ENCODE measurements around the gene NAV3.

Gene NAV3

DNA sequence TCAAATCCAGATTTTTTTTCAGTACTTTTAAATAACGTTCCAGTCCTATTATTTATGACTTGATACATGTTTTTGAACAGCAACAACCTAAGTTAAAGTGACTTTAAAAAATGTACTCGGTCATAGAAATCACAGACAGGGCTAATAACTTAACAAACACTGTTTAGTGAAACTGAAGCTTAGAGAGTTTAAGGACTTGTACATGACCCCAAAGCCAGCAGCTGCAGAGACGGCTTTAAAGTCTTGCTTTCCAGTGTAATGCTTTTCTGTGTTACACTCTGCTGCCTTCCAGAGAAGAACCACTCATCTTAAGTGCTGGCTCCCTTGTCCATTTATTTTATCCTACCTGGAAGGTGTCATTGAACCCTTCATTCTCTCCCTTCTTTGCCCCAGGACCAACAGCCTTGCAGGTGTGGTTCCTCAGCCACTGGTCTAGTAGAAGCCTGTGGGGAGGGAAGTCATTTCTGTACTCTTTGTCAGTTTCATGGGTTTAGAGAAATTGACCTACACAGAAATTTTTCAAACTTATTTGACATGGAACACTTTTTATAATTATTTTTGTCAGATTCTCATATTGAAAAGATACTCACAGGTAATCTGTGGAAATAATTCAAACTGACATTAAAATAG, 60.9 kb downstream of the NAV3 start:
- H3K4me3 ChIP-seq (ENCODE audit: low read length): no peak overlapping the region
- no peak for DNase-seq (ENCODE audit: low read depth)
- no peaks in the 10 kb centered on the region for H3K36me3 ChIP-seq (ENCODE audit: control insufficient read depth, insufficient read depth, low read length, severe bottlenecking)
- peaks cover 8% of the 10 kb centered on the region for H3K4me1 ChIP-seq (ENCODE audit: control insufficient read depth, insufficient read depth, low read length)
- no peaks in the 10 kb centered on the region for H3K9me3 ChIP-seq (ENCODE audit: control insufficient read depth, low read length)
- H3K9ac ChIP-seq (ENCODE audit: low read length): no peak overlapping the region
- no peaks in the 10 kb centered on the region for H3K27me3 ChIP-seq (replicated peaks; ENCODE audit: control insufficient read depth, insufficient read depth, low read length)

DNA sequence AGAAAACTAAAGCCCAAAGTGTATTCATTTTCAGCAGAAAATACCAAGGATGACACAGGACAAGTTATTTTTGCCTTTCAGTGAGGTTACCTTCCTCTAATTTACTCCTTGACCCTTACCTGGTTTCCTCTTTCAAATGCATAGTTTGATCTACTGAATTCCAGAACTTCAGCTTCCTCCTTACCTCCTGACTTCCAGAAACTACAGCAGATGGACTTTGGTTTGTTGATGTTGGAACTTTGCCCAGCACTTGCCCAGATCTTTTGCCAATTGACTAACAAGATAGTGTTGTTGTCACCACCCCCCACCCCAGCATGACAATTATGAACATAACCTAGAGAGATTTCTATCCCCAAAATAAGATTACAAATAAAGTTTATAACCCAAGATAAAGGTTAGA, 63.2 kb downstream of the NAV3 start:
- H3K27me3 ChIP-seq (replicated peaks; ENCODE audit: control insufficient read depth, insufficient read depth, low read length): no peaks in the 10 kb centered on the region
- H3K36me3 ChIP-seq (ENCODE audit: control insufficient read depth, insufficient read depth, low read length, severe bottlenecking): no peaks in the 10 kb centered on the region
- no peak for DNase-seq (ENCODE audit: low read depth)
- H3K4me1 ChIP-seq (ENCODE audit: control insufficient read depth, insufficient read depth, low read length): peaks cover 8% of the 10 kb centered on the region
- no peak overlapping the region for H3K9ac ChIP-seq (ENCODE audit: low read length)
- H3K9me3 ChIP-seq (ENCODE audit: control insufficient read depth, low read length): no peaks in the 10 kb centered on the region
- no peak overlapping the region for H3K4me3 ChIP-seq (ENCODE audit: low read length)

DNA sequence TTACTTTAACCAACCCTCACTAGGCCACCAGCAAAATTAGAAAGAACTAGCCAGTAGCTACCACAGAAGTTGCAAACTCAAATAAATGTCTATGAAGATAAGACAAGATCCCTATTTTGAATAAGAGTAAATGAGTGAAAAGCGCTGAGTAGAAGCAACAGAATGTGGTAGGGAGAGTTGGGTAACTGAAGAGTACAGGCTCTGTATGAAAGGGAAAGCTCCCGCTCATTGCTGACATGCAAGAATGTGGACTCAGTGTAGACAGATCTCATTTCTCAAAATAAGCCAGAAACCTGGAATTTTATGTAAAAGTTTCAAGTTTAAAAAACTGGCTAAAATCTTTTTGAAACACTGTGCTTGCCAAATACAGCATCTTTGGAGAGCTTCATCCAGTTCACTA, 63.9 kb downstream of the NAV3 start:
- Histone ChIP-seq H3K27me3 (replicated peaks; ENCODE audit: control insufficient read depth, insufficient read depth, low read length) (no peaks in the 10 kb centered on the region), H3K36me3 (ENCODE audit: control insufficient read depth, insufficient read depth, low read length, severe bottlenecking) (no peaks in the 10 kb centered on the region), H3K4me1 (ENCODE audit: control insufficient read depth, insufficient read depth, low read length) (peaks cover 8% of the 10 kb centered on the region), H3K9me3 (ENCODE audit: control insufficient read depth, low read length) (no peaks in the 10 kb centered on the region), H3K4me3 (ENCODE audit: low read length) (no peak overlapping the region), H3K9ac (ENCODE audit: low read length) (no peak overlapping the region)
- DNase-seq (ENCODE audit: low read depth): no peak

DNA sequence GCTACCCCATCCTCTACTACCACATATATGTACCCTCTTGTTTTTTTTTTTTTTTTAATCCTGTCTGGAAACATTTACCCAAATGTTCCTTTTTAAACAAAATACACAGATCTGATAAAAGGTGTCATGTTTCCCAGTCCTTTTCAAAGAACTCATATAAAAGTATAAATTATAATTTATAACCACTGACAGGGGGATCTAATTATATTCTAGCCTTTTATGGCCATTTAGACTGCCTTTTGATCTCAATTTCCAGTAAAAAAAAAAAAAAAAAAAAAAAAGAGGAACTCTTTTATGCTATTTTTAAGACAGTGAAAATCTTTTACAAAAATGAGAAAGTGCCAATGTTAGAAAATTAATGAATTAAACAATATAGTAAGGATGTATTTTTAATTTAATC, 65.0 kb downstream of the NAV3 start:
- DNase-seq (ENCODE audit: low read depth): no peak
- Histone ChIP-seq H3K36me3 (ENCODE audit: control insufficient read depth, insufficient read depth, low read length, severe bottlenecking) (no peaks in the 10 kb centered on the region), H3K4me3 (ENCODE audit: low read length) (no peak overlapping the region), H3K27me3 (replicated peaks; ENCODE audit: control insufficient read depth, insufficient read depth, low read length) (no peaks in the 10 kb centered on the region), H3K9me3 (ENCODE audit: control insufficient read depth, low read length) (no peaks in the 10 kb centered on the region), H3K9ac (ENCODE audit: low read length) (no peak overlapping the region), H3K4me1 (ENCODE audit: control insufficient read depth, insufficient read depth, low read length) (peaks cover 8% of the 10 kb centered on the region)

DNA sequence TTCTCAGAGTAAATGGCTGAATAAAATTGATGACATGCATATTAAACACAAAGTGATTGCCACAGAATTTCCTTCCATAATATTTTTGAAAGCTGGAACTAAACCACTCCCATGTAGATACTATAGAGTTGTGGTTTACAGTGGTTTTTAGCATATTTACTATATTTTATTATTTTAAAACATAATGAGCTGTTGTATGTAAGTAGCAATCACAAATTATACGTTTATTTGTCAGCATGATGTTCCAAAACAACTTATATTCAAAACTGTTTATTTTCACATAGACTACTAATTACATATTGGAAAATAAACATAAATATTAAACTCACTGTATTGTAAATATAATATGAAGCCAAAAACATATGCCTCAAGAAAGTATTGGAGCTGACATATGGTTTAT, 77.2 kb downstream of the NAV3 start:
- Histone ChIP-seq H3K27me3 (replicated peaks; ENCODE audit: control insufficient read depth, insufficient read depth, low read length) (no peaks in the 10 kb centered on the region), H3K4me1 (ENCODE audit: control insufficient read depth, insufficient read depth, low read length) (no peaks in the 10 kb centered on the region), H3K36me3 (ENCODE audit: control insufficient read depth, insufficient read depth, low read length, severe bottlenecking) (no peaks in the 10 kb centered on the region), H3K4me3 (ENCODE audit: low read length) (no peak overlapping the region), H3K9me3 (ENCODE audit: control insufficient read depth, low read length) (no peaks in the 10 kb centered on the region), H3K9ac (ENCODE audit: low read length) (no peak overlapping the region)
- DNase-seq (ENCODE audit: low read depth): no peak

- Histone ChIP-seq H3K27me3 (replicated peaks; ENCODE audit: control insufficient read depth, insufficient read depth, low read length) (no peaks in the 10 kb centered on the region), H3K36me3 (ENCODE audit: control insufficient read depth, insufficient read depth, low read length, severe bottlenecking) (no peaks in the 10 kb centered on the region), H3K4me1 (ENCODE audit: control insufficient read depth, insufficient read depth, low read length) (no peaks in the 10 kb centered on the region), H3K4me3 (ENCODE audit: low read length) (no peak overlapping the region), H3K9me3 (ENCODE audit: control insufficient read depth, low read length) (no peaks in the 10 kb centered on the region), H3K9ac (ENCODE audit: low read length) (no peak overlapping the region)
- no peak for DNase-seq (ENCODE audit: low read depth)
These were observed 83.4 kb downstream of the NAV3 start for GRCh38 chr12:77914081-77914488.

DNA sequence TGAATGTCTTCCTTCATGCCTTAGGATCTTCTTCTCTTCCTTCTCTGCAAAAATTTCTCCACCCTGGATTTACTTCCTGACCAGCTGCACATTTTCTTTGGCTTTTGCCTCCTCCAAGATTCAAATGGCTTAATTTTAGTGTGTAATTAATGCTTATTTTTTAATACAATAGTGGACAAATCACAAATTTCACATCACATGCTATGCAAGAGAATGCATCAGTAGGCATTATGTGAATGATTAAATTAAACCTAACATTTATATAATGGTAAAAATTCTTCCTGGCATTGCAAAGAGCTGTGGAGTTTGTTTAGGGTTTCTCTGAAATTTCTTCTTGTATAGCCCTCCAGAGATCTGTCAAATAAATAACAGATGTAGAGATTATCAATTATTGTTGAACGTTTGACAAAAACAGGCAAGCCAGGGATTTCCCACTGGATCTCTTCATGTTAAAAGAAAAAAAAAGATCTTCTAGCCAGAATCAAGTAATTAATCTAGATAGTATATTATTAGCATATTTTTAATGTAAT, 84.4 kb downstream of the NAV3 start:
- no peak overlapping the region for H3K9ac ChIP-seq (ENCODE audit: low read length)
- H3K27me3 ChIP-seq (replicated peaks; ENCODE audit: control insufficient read depth, insufficient read depth, low read length): no peaks in the 10 kb centered on the region
- no peak for DNase-seq (ENCODE audit: low read depth)
- no peaks in the 10 kb centered on the region for H3K9me3 ChIP-seq (ENCODE audit: control insufficient read depth, low read length)
- H3K4me3 ChIP-seq (ENCODE audit: low read length): no peak overlapping the region
- H3K4me1 ChIP-seq (ENCODE audit: control insufficient read depth, insufficient read depth, low read length): no peaks in the 10 kb centered on the region
- no peaks in the 10 kb centered on the region for H3K36me3 ChIP-seq (ENCODE audit: control insufficient read depth, insufficient read depth, low read length, severe bottlenecking)

DNA sequence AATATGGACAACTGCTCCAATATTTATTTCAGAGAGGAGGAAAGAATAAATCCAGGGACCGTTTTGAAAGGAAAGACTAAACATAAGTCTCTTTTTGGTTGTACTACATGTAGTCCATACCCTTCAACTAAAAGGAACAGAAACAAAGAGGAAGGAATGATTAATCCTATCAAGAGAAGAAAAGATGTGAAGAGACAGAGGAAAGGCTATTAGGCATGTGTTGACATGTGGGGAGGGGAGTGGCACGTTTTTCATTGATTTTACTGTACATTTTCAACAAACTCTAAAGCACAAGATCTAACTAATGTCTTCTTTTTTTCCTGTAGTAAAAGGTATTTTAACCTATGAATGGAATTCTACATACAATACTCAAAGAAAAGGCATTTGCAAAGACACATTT, 85.6 kb downstream of the NAV3 start:
- H3K27me3 ChIP-seq (replicated peaks; ENCODE audit: control insufficient read depth, insufficient read depth, low read length): no peaks in the 10 kb centered on the region
- no peak overlapping the region for H3K4me3 ChIP-seq (ENCODE audit: low read length)
- no peaks in the 10 kb centered on the region for H3K9me3 ChIP-seq (ENCODE audit: control insufficient read depth, low read length)
- no peak for DNase-seq (ENCODE audit: low read depth)
- H3K4me1 ChIP-seq (ENCODE audit: control insufficient read depth, insufficient read depth, low read length): no peaks in the 10 kb centered on the region
- no peak overlapping the region for H3K9ac ChIP-seq (ENCODE audit: low read length)
- H3K36me3 ChIP-seq (ENCODE audit: control insufficient read depth, insufficient read depth, low read length, severe bottlenecking): no peaks in the 10 kb centered on the region

DNA sequence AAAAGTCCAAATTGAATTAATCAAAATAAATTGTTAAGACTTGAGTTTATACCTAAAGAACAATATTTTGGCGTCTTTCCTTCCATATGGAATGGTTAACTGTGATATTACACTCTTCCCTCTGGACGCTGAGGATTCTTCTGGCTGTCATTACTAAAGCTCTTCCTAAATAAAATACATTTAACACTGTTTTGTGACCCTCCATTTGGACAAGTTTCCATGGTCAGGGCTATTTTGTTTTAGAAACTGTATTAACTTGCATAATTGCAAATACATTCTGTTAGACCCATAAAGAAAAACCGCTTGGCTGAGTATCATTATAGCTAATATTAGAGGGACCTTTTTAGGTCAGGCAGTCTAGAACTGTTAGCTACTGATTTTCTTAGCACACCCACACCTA, 87.4 kb downstream of the NAV3 start:
- Histone ChIP-seq H3K4me1 (ENCODE audit: control insufficient read depth, insufficient read depth, low read length) (no peaks in the 10 kb centered on the region), H3K27me3 (replicated peaks; ENCODE audit: control insufficient read depth, insufficient read depth, low read length) (no peaks in the 10 kb centered on the region), H3K36me3 (ENCODE audit: control insufficient read depth, insufficient read depth, low read length, severe bottlenecking) (no peaks in the 10 kb centered on the region), H3K4me3 (ENCODE audit: low read length) (no peak overlapping the region), H3K9me3 (ENCODE audit: control insufficient read depth, low read length) (no peaks in the 10 kb centered on the region), H3K9ac (ENCODE audit: low read length) (no peak overlapping the region)
- DNase-seq (ENCODE audit: low read depth): no peak

GRCh38 chr12:77919450-77919849, 88.8 kb downstream of the NAV3 start:
- no peaks in the 10 kb centered on the region for H3K27me3 ChIP-seq (replicated peaks; ENCODE audit: control insufficient read depth, insufficient read depth, low read length)
- H3K36me3 ChIP-seq (ENCODE audit: control insufficient read depth, insufficient read depth, low read length, severe bottlenecking): no peaks in the 10 kb centered on the region
- DNase-seq (ENCODE audit: low read depth): no peak
- no peak overlapping the region for H3K4me3 ChIP-seq (ENCODE audit: low read length)
- H3K9me3 ChIP-seq (ENCODE audit: control insufficient read depth, low read length): no peaks in the 10 kb centered on the region
- H3K9ac ChIP-seq (ENCODE audit: low read length): no peak overlapping the region
- peaks cover 2% of the 10 kb centered on the region for H3K4me1 ChIP-seq (ENCODE audit: control insufficient read depth, insufficient read depth, low read length)

DNA sequence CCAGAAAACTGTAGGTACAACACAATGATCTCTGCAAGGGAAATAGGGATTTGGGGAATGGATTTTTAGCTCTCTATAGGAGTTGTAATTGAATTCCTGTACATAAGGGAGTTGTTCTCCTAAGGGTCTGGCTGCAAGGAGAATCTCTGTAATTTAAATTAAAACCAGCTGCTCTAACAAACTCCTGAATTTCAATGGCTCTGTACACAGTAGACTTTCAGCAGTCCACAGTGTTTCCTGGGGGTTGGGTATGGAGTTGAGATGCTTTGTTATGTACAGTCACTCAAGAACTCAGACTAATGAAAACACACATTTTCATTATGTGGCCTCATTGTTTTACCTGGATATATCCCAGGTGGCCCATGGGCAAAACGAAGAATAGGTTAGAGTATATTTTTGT, 93.2 kb downstream of the NAV3 start:
- H3K36me3 ChIP-seq (ENCODE audit: control insufficient read depth, insufficient read depth, low read length, severe bottlenecking): no peaks in the 10 kb centered on the region
- no peak overlapping the region for H3K4me3 ChIP-seq (ENCODE audit: low read length)
- H3K9me3 ChIP-seq (ENCODE audit: control insufficient read depth, low read length): no peaks in the 10 kb centered on the region
- peaks cover 10% of the 10 kb centered on the region for H3K4me1 ChIP-seq (ENCODE audit: control insufficient read depth, insufficient read depth, low read length)
- H3K9ac ChIP-seq (ENCODE audit: low read length): no peak overlapping the region
- DNase-seq (ENCODE audit: low read depth): peak; percentile 85
- H3K27me3 ChIP-seq (replicated peaks; ENCODE audit: control insufficient read depth, insufficient read depth, low read length): no peaks in the 10 kb centered on the region

GRCh38 chr12:77924703-77925102, 94.0 kb downstream of the NAV3 start:
- DNase-seq (ENCODE audit: low read depth): peak; percentile 92
- Histone ChIP-seq H3K9me3 (ENCODE audit: control insufficient read depth, low read length) (no peaks in the 10 kb centered on the region), H3K9ac (ENCODE audit: low read length) (no peak overlapping the region), H3K27me3 (replicated peaks; ENCODE audit: control insufficient read depth, insufficient read depth, low read length) (no peaks in the 10 kb centered on the region), H3K4me1 (ENCODE audit: control insufficient read depth, insufficient read depth, low read length) (peaks cover 10% of the 10 kb centered on the region), H3K36me3 (ENCODE audit: control insufficient read depth, insufficient read depth, low read length, severe bottlenecking) (no peaks in the 10 kb centered on the region), H3K4me3 (ENCODE audit: low read length) (no peak overlapping the region)

All from adipocyte (in vitro differentiated cells).